Coronary artery (tissue), 2 donors: ENCODE measurements around the gene CDC5L.

ENCODE experiments used
- DNase-seq: peaks from one replicate; pipeline ENCODE4 v3.0.0-alpha.2; 2017; ENCODE audit warnings: low spot score
- H3K27ac ChIP-seq, 2 donors: fragments of 200-600 bp; sonication (generic); one replicate each; pipeline ENCODE4 v1.5.1; 2016 to 2019
- H3K4me3 ChIP-seq: fragments of 200-600 bp; sonication (generic); 2 replicates; pipeline ENCODE4 v1.5.1; 2016; ENCODE audit warnings: mild to moderate bottlenecking, moderate library complexity
- TF ChIP-seq, protein P1 (sequence below): fragments of 200-600 bp; sonication (generic); IDR thresholded peaks from one replicate; pipeline ENCODE4 v1.5.1; 2019; ENCODE audit warnings: antibody characterized with exemption

Gene CDC5L

DNA sequence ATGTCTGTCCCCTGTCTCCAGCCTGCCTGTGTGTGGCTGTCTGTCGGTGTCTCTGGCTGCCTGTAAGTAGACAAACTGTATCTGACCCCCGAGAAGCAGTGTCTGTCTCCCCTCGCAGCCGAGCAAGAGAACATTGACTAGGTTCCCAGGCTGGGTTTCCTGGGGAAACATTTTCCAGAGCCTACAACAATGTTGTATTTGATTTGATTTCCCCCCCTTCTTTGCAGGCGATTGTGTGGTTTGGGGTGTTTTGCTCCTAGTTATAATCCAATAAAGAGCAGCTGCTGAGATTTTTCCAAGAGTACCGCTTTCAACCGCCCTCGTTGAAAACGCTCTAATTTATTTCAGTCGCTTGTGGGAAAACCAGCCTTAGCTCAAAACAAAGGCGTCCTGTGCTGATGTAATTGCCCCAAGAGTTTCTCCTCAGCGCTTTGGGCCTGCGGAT, 92.6 kb downstream of the CDC5L start:
- no peak overlapping the region for H3K4me3 ChIP-seq
- no peak overlapping the region for H3K27ac ChIP-seq
- TF ChIP-seq, protein P1, sequence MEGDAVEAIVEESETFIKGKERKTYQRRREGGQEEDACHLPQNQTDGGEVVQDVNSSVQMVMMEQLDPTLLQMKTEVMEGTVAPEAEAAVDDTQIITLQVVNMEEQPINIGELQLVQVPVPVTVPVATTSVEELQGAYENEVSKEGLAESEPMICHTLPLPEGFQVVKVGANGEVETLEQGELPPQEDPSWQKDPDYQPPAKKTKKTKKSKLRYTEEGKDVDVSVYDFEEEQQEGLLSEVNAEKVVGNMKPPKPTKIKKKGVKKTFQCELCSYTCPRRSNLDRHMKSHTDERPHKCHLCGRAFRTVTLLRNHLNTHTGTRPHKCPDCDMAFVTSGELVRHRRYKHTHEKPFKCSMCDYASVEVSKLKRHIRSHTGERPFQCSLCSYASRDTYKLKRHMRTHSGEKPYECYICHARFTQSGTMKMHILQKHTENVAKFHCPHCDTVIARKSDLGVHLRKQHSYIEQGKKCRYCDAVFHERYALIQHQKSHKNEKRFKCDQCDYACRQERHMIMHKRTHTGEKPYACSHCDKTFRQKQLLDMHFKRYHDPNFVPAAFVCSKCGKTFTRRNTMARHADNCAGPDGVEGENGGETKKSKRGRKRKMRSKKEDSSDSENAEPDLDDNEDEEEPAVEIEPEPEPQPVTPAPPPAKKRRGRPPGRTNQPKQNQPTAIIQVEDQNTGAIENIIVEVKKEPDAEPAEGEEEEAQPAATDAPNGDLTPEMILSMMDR = no peak
- no peak for DNase-seq

DNA sequence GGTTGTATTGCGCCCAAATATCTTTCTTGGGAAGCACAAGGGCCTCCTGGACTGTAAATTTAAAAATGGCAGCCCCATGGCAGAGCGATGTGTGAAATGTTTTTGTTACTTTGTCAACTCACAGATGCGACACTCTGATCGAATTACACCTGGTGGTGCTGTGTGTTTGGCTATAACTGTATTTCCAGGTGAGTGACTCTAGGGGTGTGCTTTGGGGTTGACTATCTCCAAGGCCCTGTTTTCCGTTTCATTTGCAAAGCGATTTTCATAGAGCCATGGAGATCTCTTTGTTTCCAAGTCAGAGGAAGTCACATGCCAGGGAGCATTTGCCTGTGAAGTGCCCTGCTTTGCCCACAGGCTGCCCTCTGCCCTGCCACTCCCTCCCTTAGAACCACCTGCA, 93.5 kb downstream of the CDC5L start:
- TF ChIP-seq, protein P1 = no peak
- H3K4me3 ChIP-seq = no peak overlapping the region
- no peak for DNase-seq
- no peak overlapping the region for H3K27ac ChIP-seq

DNA sequence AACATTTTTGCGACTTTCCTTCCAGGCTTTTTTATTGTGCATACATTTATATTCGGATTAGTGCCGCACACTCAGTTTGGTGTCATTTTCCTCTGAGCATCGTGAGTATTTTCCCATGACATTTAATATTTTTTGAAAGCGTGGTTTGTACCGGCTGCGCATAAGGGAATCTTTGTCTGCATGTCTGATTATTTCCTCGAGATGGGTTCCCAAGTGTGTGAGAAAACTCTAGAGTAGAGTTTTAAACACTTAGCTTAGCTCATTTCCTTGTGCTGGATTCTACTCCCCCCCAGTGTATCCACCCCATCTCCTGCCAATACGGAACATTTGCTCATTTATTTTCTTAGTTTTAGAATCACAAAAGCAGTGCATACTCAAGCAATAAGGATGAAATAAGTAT, 94.3 kb downstream of the CDC5L start:
- no peak for DNase-seq
- TF ChIP-seq, protein P1 = no peak
- H3K27ac ChIP-seq = no peak overlapping the region

DNA sequence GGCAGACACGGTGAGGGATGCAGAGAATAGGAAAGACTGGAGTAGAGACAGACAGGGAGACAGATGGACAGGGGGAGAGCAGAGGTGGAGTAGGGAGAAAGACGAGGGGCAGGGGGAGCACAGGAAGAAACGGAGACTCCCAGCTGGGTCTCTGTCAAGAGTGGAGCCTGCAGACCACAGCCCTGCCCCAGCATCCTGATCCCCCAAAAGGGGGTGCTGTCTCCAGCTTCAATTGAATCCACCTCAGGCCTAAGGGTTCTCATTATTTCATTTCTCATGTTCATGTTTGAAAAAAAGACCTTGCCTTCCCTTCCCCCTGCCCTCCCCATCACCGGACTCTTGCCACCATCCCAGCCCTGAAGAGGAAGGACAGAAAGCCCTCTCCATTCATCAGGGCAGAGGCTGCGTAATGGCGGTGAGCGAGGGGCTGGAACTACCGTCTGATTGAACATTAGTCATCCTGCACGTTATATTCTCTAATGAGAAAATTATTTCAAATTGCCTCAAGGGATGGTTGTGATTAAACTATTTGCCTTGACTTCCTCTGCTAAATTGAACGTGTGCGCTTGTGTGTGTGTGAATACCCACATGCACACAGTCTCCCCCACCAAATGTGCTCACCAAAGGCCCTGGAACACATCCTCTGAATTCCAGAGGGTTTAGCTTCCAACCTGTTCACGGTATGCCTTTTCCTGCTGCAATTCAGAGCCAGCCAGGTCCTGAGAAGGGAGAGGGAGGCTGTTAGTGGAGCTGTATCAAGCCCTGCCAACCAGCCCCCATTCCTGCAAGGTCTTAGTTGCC, 98.3 kb downstream of the CDC5L start:
- DNase-seq = no peak
- no peak overlapping the region for H3K27ac ChIP-seq
- TF ChIP-seq, protein P1 = no peak

More for the DNA sequence above, 94.3 kb downstream of the CDC5L start:
- no peak overlapping the region for H3K4me3 ChIP-seq

DNA sequence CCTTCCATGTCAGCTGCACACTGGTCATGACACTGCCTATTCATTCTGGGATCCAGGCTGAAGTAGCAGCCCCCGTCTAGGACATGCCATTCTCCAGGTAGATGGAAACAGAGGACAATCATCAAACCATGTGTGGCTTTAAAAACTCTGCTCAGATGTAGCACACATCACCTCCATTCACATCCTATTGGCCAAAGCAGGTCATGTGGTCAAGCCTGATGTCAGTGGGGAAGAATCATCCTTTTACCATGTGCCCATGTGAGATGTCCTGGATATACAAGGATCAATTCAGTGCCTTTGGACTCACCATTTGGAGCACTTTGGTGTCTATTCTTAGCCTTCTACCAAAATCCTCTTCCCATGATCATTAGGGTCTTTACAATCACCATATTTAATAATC, 99.5 kb downstream of the CDC5L start:
- no peak overlapping the region for H3K27ac ChIP-seq
- DNase-seq = no peak
- H3K4me3 ChIP-seq = no peak overlapping the region
- TF ChIP-seq, protein P1 = no peak

More for the DNA sequence above, 98.3 kb downstream of the CDC5L start:
- H3K4me3 ChIP-seq = no peak overlapping the region

DNA sequence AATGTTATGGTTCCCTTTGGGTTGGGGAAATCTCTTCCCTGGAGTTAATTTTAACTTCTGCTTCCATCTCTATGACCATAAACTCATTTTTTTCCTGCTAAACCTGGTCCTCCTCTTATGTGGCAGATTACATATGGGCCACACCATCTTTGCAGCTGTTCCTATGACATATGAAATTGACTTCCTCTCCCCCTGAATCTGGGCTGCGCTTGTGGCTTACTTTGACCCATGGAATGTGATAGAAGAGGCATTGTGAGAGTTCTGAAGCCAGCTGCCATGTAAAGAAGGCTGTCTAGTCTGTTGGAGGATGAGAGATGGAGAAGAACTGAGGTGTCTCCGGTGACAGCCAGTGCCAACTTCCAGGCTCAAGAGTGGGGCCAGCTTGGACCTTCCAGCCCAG, 100.1 kb downstream of the CDC5L start:
- Histone ChIP-seq H3K4me3 (no peak overlapping the region), H3K27ac (no peak overlapping the region)
- TF ChIP-seq, protein P1 = no peak
- no peak for DNase-seq
